Measurements from ENCODE around the gene RALGDS.

GRCh38 chr9:133073086-133074014, 47.7 kb downstream of the RALGDS start:
- no peak for TF ChIP-seq POLR2A (IDR thresholded peaks at IDR 0.05)
- TF ChIP-seq, protein P1, sequence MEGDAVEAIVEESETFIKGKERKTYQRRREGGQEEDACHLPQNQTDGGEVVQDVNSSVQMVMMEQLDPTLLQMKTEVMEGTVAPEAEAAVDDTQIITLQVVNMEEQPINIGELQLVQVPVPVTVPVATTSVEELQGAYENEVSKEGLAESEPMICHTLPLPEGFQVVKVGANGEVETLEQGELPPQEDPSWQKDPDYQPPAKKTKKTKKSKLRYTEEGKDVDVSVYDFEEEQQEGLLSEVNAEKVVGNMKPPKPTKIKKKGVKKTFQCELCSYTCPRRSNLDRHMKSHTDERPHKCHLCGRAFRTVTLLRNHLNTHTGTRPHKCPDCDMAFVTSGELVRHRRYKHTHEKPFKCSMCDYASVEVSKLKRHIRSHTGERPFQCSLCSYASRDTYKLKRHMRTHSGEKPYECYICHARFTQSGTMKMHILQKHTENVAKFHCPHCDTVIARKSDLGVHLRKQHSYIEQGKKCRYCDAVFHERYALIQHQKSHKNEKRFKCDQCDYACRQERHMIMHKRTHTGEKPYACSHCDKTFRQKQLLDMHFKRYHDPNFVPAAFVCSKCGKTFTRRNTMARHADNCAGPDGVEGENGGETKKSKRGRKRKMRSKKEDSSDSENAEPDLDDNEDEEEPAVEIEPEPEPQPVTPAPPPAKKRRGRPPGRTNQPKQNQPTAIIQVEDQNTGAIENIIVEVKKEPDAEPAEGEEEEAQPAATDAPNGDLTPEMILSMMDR (IDR thresholded peaks at IDR 0.05): no peak
